PFSK-1 (cell line): ENCODE measurements around the gene KCNJ6. TPM values are rescaled to one million over a fixed set of nuclear protein-coding genes. Genes with fewer than 3 reads are reported as not detected.

Experiments
- FOXP2 ChIP-seq: optimal IDR thresholded peaks from 2 replicates; pipeline ENCODE3; 2011; ENCODE audit warnings: borderline replicate concordance, control low read depth, inconsistent platforms; ENCODE audit not compliant: insufficient read depth; ENCODE audit errors: extremely low read length, extremely low read depth
- POLR2AphosphoS5 ChIP-seq: IDR thresholded peaks from 2 replicates; pipeline ENCODE4 v1.6.1; 2012; ENCODE audit warnings: low read depth, mild to moderate bottlenecking, control low read depth, low read length, moderate library complexity
- REST ChIP-seq, 2 experiments: IDR thresholded peaks; 2 replicates each; pipeline versions ENCODE4 v1.6.1 to v1.8.0; 2011 to 2012; ENCODE audit warnings: low read depth in 2 of 2, low read length in 2 of 2, control low read depth in 1 of 2, inconsistent platforms in 1 of 2, mild to moderate bottlenecking in 1 of 2, moderate library complexity in 1 of 2; ENCODE audit not compliant: insufficient read depth in 1 of 2
- SIN3A ChIP-seq: IDR thresholded peaks from 2 replicates; pipeline ENCODE4 v1.6.1; 2012; ENCODE audit warnings: mild to moderate bottlenecking, low read length, moderate library complexity, borderline replicate concordance; ENCODE audit not compliant: insufficient read depth
- TAF1 ChIP-seq: IDR thresholded peaks from 2 replicates; pipeline ENCODE4 v1.6.1; 2012; ENCODE audit warnings: low read length, control low read depth, borderline replicate concordance; ENCODE audit not compliant: insufficient read depth
- polyA plus RNA-seq: library from polyadenylated mRNA; unstranded; fragments of >200 nt; gene quantifications from one replicate; pipeline ENCODE4 v1.2.1, GENCODE V29; 2012; ENCODE audit warnings: low read depth, missing spikeins; ENCODE audit not compliant: insufficient read length

The KCNJ6 gene
- not detected for polyA plus RNA-seq

DNA sequence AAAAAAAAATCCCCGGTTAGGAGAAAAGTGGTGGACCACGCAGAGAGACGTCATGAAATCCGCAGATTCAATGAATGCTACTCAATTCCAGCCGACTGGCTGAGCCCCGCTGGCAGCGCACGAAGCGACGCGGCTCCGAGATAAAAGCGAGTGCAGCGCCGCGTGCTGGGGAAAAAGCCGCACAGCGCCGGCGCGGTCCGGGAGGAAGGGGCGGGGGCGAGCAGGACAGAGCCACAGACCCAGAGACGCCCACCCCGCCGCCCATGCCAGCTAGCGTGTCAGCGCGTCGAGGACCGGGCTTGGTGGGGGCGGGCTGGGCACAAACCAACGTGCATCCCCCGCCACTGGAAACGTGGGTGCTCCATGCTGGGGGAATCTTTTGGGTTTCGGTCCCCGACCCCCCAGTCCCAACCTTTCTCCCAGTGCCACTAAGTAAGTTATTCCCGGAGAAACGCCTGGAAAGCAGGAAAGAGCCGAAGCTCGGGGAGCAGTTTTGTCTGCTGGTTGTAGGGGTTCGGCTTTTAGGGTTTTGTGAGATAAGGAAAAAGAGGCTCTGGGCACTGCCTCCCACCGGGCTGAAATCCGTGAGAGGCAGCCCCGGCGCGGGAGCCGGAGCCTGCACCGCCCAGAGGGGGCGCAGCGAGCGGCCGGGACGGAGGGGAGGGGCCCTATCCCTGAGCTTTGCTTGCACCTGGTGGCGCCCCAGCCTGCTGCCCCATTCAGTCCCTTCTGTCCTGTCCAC lies at the start of gene KCNJ6:
Gene KCNJ6, minus strand, starts transcription at position 148 of the 742 bp plus-strand sequence. CDS start 75,775 bp downstream, outside the sequence.
- TF ChIP-seq SIN3A (no peak), FOXP2 (no peak), POLR2AphosphoS5 (no peak), REST (IDR thresholded peaks at IDR 0.05; ENCODE audit: insufficient read depth in 1 of 2, low read depth in 2 of 2, low read length in 2 of 2) (no peak), TAF1 (no peak)

- TF ChIP-seq TAF1 (no peak), FOXP2 (no peak), REST (IDR thresholded peaks at IDR 0.05; ENCODE audit: insufficient read depth in 1 of 2, low read depth in 2 of 2, low read length in 2 of 2) (no peak), POLR2AphosphoS5 (no peak), SIN3A (no peak)
These were observed 49.0 kb upstream of the KCNJ6 start for GRCh38 chr21:37965088-37965805.

DNA sequence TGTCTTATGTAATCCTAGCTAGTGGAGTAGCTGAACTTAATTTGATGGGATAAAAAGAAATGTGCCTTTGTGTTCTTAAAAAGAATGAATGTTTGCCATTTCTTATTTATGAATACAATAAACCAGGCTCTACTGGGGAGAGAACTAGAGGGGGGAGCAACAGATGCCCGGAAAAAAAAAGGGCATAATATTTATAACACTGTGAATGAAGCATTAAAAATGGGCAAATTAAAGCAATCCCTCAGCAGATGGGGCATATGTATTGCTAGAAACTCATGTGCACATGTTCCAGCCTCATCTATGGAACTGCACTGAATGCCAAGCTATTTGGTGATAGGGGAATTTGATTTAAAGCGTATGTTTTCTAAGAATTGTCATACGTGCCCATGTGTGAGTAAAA lies 42.3 kb upstream of the KCNJ6 start:
- no peak for TF ChIP-seq SIN3A
- TF ChIP-seq REST (IDR thresholded peaks at IDR 0.05; ENCODE audit: insufficient read depth in 1 of 2, low read depth in 2 of 2, low read length in 2 of 2) = no peak
- no peak for TF ChIP-seq POLR2AphosphoS5
- TF ChIP-seq FOXP2 = no peak
- TF ChIP-seq TAF1 = no peak

DNA sequence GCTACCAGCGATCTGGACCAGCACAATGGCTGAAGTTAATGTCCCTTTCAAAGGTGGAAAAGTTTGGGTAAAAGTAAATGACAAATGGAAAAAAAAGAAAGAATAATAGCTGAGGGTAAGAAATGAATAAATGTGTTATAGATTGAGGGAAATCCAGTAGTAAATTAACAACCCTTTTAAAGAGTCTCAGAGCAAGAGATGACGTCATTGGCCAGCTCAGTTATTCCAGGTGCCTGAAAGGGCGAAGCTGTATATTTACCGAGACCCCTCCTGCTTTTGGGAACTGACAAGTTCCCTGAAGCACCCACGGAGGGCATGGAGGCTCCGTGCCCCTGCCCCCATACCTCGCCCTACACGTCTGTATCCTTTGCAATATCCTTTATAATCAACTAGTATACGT lies 40.5 kb upstream of the KCNJ6 start:
- TF ChIP-seq SIN3A (no peak), TAF1 (no peak), REST (IDR thresholded peaks at IDR 0.05; ENCODE audit: insufficient read depth in 1 of 2, low read depth in 2 of 2, low read length in 2 of 2) (no peak), POLR2AphosphoS5 (no peak), FOXP2 (no peak)
